GM18873 (cell line): ENCODE data around the gene GREB1L.
"Not testable (repeated sequence)": the region's sequence is repeated elsewhere in the genome, so short reads cannot be mapped to it uniquely, and the experiment has no call there.

Source experiments
- ATAC-seq: cut with Tn5 transposase; IDR thresholded peaks from one replicate; pipeline ENCODE4 v1.9.1; 2021; ENCODE audit warnings: mild to moderate bottlenecking, moderate library complexity, moderate number of reproducible peaks; ENCODE audit not compliant: unreplicated experiment, low FRiP score

Gene GREB1L

DNA sequence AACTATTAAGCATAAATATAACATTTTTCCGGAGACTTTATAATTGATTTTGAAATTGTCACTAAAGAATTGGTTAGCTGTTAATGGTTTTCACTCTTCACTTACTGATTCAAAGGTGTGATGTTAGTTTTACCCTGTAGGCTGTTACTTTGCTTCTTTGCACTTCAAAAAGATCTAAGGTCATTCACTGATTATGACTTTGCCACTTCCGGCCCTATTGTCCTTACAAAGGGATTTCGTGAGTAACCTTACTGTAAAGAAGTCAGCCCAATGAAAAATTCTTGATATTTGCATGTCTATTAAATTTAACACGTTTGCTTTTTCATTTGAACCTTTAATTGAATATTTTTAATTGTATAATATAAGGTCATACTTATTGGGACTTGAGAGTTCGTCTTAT, 61.4 kb downstream of the GREB1L start:
- no peak for ATAC-seq

GRCh38 chr18:21303895-21304294, 61.9 kb downstream of the GREB1L start:
- ATAC-seq: no peak

DNA sequence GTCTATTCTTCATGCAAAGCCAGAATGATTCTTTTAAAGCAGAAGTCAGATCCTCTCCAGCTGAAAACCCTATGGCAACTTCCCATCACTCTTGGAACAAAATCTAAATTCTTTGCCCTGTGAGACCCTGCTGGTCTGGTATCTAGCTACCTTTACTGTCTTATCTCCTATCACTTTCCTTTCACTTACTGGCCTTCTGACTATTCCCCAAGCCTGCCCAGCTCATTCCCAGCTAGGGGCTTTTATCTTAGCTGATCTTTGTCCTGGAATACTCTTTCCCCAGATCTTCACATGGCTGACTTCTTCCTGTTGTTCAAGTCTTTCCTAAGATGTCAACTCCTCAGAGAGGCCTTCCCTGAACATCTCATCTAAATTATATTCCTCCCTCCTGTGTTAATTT, 63.6 kb downstream of the GREB1L start:
- ATAC-seq: no peak

- ATAC-seq: no peak
Measured at GRCh38 chr18:21306368-21306767, 64.3 kb downstream of the GREB1L start.

- no peak for ATAC-seq
Measured at GRCh38 chr18:21307578-21307977, 65.5 kb downstream of the GREB1L start.

GRCh38 chr18:21309248-21309647, 67.2 kb downstream of the GREB1L start:
- ATAC-seq: no peak

GRCh38 chr18:21311980-21312379, 69.9 kb downstream of the GREB1L start:
- ATAC-seq: not testable (repeated sequence)

- no peak for ATAC-seq
Measured at GRCh38 chr18:21313576-21313975, 71.5 kb downstream of the GREB1L start.

DNA sequence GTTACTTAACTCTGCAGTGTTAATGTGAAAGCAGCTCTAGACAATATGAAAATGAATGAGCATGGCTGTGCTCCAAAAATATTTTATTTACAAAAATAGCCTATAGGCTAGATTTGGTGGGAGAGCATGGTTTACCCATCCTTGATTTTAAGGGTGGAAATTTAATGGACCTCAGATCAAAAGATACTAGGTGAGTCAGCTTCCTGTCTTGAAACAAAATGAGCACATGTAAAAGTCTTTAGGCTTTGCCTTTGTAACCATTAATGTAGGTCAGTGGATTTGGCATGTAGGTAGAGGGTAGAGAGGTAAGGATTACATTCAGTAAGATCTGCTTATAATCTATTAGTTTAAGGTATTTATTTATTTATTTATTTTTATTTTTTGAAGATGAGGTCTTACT, 72.7 kb downstream of the GREB1L start:
- no peak for ATAC-seq

- not testable (repeated sequence) for ATAC-seq
Measured at GRCh38 chr18:21315126-21315525, 73.1 kb downstream of the GREB1L start.

DNA sequence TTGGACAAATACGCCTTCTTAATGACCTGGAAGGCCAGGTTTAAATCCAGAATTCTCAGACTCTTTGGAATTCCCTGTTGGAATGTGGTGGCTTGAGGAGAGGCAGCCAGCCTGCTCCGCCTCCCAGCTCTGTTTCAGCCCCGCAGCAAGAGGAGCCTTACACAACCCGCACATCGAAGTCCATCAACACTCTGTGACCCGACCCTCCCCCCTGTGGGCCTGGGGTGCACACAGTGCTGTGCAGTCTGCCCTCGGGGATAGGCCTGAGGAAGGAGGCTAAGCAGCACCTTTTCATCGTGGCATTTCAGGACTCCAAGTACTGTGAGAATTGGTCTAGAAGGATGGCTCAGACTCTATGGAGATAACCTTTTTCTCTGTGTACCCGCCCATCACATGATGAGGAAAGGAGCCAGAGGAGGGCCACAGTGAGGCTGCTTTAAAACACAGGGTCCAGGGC, 73.7 kb downstream of the GREB1L start:
- no peak for ATAC-seq

GRCh38 chr18:21316296-21316695, 74.3 kb downstream of the GREB1L start:
- no peak for ATAC-seq

DNA sequence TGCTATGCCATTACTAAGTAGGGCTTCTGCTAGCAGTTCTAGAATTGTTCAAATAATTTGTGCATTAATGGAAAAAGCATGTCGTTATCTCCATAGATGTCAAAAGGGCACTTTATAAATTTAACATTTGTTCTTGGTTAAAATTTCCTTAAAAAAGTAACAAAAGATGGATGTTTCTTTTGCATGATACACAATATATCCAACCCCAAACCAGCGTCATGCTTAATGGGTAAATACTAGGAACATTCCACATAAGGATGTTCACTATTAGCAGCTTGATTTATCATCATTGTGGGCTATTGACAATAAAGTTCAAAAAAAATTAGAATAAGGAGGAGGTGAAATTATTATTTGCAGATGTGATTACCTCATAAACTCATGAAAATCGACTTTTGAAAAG, 79.7 kb downstream of the GREB1L start:
- ATAC-seq: no peak

DNA sequence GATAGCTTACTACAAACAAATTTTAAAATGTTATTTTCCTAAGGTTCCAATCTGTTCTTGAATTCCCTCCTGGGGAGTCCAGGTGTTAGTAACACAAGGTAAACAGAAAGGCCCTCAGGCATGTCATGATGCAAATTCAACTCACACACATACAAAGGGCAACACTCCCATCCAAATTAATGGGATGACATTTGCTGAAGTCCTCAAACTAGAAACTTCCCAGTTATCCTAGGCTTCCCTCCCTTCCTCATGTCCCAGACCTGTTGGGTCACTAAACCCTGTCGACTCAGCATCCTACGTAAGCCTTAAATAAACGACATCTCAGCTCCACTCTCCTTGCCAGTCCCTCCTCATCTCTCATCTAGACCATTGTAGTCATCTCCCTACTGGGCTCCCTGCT, 85.1 kb downstream of the GREB1L start:
- ATAC-seq: no peak

- no peak for ATAC-seq
Measured at GRCh38 chr18:21330122-21330701, 88.2 kb downstream of the GREB1L start.

- no peak for ATAC-seq
Measured at GRCh38 chr18:21331065-21331464, 89.0 kb downstream of the GREB1L start.

DNA sequence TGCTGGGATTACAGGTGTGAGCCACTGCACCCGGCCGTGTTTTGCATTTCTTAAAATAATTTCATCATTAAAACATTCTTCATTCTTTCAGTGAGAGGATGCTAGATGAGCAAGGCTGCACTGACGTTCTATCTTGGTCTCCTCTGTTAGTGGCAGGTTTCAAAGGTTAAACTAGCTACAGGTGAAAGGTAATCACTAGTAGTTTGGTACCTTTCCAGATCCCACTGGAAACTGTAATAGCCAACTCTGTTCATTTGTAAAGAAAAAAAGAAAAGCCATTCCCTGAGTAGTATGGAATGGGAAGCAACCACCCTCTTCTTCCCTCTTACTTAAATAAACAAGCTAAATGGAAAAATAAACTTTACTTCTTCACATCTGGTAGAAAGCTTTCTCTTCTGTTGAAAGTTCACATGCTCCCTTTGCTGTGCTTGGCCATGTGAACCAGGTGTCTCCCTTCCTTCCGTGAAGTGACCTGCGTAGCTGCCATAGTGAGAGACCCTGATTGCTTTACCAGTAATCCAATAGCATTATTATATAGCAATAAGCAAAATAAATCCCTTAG, 94.0 kb downstream of the GREB1L start:
- no peak for ATAC-seq

DNA sequence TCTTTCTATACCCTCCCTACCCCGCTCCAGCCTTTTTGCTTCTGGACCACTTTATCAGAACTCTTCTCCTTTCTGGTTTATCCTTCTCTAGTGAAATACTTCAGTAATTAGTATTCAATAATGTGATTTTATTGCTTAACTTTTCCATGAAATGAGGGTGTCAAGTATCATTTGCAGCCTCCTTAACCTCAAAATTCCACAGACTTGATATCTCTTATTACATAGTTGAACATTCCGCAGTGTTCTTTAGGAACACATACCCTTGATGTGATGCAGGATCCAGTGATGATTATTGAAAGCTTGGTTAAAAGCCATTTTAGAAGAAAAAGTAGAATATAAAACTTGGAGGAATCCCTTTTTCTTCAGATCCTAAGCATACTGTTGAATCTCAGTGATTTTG, 94.8 kb downstream of the GREB1L start:
- no peak for ATAC-seq

DNA sequence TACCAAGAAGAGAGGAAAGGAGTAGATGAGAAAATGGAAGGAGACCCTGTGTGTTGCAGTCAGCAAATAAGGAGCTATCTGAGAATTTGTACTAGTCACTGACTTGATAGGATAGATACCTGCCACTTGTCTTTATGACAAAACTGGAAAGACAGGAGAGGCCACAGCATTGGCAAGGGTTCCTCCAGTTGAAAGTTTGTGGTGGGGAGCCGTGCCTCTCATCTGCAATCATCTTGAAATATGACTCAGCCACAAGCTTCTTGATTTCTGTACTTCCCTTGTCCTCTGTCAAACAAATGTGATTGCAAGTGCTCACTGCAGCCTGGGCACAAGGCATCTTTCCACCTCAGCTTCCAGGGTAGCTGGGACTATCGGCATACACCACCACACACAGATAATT, 99.1 kb downstream of the GREB1L start:
- ATAC-seq: no peak

DNA sequence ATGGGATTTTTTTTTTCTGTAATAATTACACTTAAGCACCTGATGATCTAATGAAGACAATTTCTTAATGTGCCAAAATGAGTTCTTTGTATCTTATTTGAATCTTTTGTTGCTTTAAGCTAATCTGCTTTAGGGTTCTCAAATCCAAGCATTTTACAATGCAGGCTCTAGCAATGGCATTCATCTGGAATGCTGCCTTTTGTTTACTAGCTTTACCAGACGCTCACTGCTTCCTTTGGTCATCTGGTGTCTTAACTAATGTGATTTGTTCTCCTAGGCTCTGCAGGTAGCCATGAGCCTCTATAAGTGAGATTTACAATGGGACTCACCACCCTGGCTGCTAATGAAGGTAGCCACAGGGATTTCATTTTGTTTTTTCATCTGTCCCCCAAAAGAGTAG, 100.3 kb downstream of the GREB1L start:
- no peak for ATAC-seq

- ATAC-seq: no peak
Measured at GRCh38 chr18:21344860-21345259, 102.8 kb downstream of the GREB1L start.

DNA sequence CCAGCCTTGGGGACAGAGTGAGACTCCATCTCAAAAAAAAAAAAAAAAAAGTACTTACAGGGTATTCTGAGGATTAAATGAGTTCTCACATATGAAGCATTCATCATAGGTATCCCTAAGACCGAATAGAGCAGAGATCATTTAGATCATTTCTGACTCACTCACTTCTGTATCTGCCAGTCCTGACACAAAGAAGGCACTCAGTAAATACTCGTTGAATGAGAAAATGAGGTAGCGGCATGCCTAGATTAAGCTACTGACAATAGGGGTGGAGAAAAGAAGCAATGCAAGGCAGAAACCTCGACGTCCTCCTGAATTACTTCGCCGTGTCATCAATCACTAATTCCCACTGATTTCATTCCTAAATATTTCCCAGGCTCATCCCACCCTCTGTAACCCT, 103.8 kb downstream of the GREB1L start:
- no peak for ATAC-seq

DNA sequence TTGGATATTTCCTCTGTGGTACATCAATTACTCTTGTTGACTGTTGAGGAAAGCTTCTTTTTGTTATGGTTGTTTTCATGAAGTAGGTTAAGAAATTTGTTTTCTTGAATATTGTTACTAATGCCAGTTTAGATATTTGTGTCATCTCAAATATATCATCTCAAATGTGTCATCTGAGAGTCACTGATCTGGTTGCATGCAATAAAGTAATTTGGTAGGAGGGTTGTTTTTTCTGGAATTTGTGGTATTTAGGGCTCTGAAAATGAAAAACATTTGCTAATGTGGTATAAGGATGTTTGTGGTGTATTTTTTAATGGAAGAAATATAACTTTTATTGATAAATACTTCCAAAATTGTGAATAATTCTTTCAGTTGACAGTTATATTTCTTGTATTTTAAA, 117.7 kb downstream of the GREB1L start:
- ATAC-seq: no peak
